Fibroblast of pulmonary artery (primary cell): ENCODE results near the gene KIF3A.

Source experiments
- DNase-seq: peaks from one replicate; pipeline ENCODE4 v3.0.0-alpha.2; 2010; ENCODE audit warnings: low read depth
- H3K4me3 ChIP-seq: replicated peaks from 2 replicates; pipeline ENCODE4 v1.5.1; 2011; ENCODE audit warnings: low read depth, mild to moderate bottlenecking, control low read depth, low read length, moderate library complexity
- CTCF ChIP-seq: IDR thresholded peaks from 2 replicates; pipeline ENCODE4 v1.5.1; 2011; ENCODE audit warnings: mild to moderate bottlenecking, control low read depth, low read length, inconsistent platforms; ENCODE audit errors: missing control alignments

The KIF3A gene

GRCh38 chr5:132765311-132766019, 28.1 kb upstream of the KIF3A start:
- no peak for DNase-seq
- no peak overlapping the region for H3K4me3 ChIP-seq
- TF ChIP-seq CTCF, result no peak

GRCh38 chr5:132764671-132765238, 27.4 kb upstream of the KIF3A start:
- TF ChIP-seq CTCF, result no peak
- no peak overlapping the region for H3K4me3 ChIP-seq
- DNase-seq, result no peak

- TF ChIP-seq CTCF, result no peak
- DNase-seq, result no peak
- no peak overlapping the region for H3K4me3 ChIP-seq
These were observed 26.7 kb upstream of the KIF3A start for GRCh38 chr5:132764051-132764450.

- no peak overlapping the region for H3K4me3 ChIP-seq
- no peak for TF ChIP-seq CTCF
- no peak for DNase-seq
These were observed 26.1 kb upstream of the KIF3A start for GRCh38 chr5:132763181-132764036.

- TF ChIP-seq CTCF, result no peak
- DNase-seq, result no peak
These were observed 25.1 kb upstream of the KIF3A start for GRCh38 chr5:132762246-132763000.

GRCh38 chr5:132761321-132762240, 24.2 kb upstream of the KIF3A start:
- DNase-seq, result no peak
- no peak for TF ChIP-seq CTCF
- no peak overlapping the region for H3K4me3 ChIP-seq

More at GRCh38 chr5:132762246-132763000, 25.1 kb upstream of the KIF3A start:
- H3K4me3 ChIP-seq, result no peak overlapping the region
